Measurements from ENCODE around the gene UNC5B. TPM values are rescaled to one million over a fixed set of nuclear protein-coding genes. Genes with fewer than 3 reads are reported as not detected.

Gene UNC5B
- total RNA-seq, 1 experiment from 2014 or later: 22.0 TPM

GRCh38 chr10:71293446-71294084 is 81.2 kb downstream of the UNC5B start:
- Histone ChIP-seq H3K36me3 (ENCODE audit: control insufficient read depth in 1 of 2, insufficient read depth in 2 of 2, low read length in 2 of 2) (peaks cover 0 to 9% of the 10 kb centered on the region in 2 experiments; a peak in 2 of 4 replicates), H3K9me3 (ENCODE audit: control insufficient read depth in 1 of 2, insufficient read depth in 1 of 2, low read depth in 1 of 2, low read length in 2 of 2) (no peaks in the 10 kb centered on the region), H3K27me3 (ENCODE audit: insufficient read depth, low read length) (no peaks in the 10 kb centered on the region), H3K27ac (ENCODE audit: low read depth, low read length) (no peak overlapping the region), H2AFZ (ENCODE audit: low read depth, low read length, poor library complexity, severe bottlenecking) (no peak overlapping the region), H3K4me2 (ENCODE audit: low read length) (no peak overlapping the region), H3K9ac (ENCODE audit: low read length) (no peak overlapping the region), H3K4me1 (ENCODE audit: control insufficient read depth in 1 of 2, insufficient read depth in 2 of 2, low read length in 2 of 2) (no peaks in the 10 kb centered on the region), H3K9me2 (ENCODE audit: insufficient read depth) (no peaks in the 10 kb centered on the region), H3K4me3 (replicated peaks in 1 of 2; ENCODE audit: low read depth in 1 of 2, low read length in 2 of 2) (no peak overlapping the region), H4K20me1 (ENCODE audit: insufficient read depth) (no peaks in the 10 kb centered on the region), H3K79me2 (ENCODE audit: insufficient read depth, low read length) (no peaks in the 10 kb centered on the region)
- TF ChIP-seq CBX3 (IDR thresholded peaks at IDR 0.05; ENCODE audit: low read depth): no peak
- TF ChIP-seq CEBPB (IDR thresholded peaks at IDR 0.05; ENCODE audit: low read depth): no peak
- TF ChIP-seq TCF7L2 (IDR thresholded peaks at IDR 0.05; ENCODE audit: borderline replicate concordance, extremely low read depth, insufficient read depth, insufficient read length): no peak
- TF ChIP-seq EZH2 (IDR thresholded peaks at IDR 0.05): no peak
- no peak for TF ChIP-seq SP1 (IDR thresholded peaks at IDR 0.05; ENCODE audit: low read depth)
- no peak for TF ChIP-seq EGR1 (IDR thresholded peaks at IDR 0.05; ENCODE audit: low read depth)
- TF ChIP-seq, protein P1, sequence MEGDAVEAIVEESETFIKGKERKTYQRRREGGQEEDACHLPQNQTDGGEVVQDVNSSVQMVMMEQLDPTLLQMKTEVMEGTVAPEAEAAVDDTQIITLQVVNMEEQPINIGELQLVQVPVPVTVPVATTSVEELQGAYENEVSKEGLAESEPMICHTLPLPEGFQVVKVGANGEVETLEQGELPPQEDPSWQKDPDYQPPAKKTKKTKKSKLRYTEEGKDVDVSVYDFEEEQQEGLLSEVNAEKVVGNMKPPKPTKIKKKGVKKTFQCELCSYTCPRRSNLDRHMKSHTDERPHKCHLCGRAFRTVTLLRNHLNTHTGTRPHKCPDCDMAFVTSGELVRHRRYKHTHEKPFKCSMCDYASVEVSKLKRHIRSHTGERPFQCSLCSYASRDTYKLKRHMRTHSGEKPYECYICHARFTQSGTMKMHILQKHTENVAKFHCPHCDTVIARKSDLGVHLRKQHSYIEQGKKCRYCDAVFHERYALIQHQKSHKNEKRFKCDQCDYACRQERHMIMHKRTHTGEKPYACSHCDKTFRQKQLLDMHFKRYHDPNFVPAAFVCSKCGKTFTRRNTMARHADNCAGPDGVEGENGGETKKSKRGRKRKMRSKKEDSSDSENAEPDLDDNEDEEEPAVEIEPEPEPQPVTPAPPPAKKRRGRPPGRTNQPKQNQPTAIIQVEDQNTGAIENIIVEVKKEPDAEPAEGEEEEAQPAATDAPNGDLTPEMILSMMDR (IDR thresholded peaks at IDR 0.05 in 2 of 3, conservative IDR thresholded peaks at IDR 0.05 in 1 of 3; ENCODE audit: borderline replicate concordance in 1 of 3, insufficient read depth in 1 of 3, low read depth in 2 of 3, low read length in 2 of 3): no peak
- TF ChIP-seq ZBTB33 (IDR thresholded peaks at IDR 0.05; ENCODE audit: extremely low read depth, insufficient replicate concordance, low read length): no peak
- TF ChIP-seq, protein P2, sequence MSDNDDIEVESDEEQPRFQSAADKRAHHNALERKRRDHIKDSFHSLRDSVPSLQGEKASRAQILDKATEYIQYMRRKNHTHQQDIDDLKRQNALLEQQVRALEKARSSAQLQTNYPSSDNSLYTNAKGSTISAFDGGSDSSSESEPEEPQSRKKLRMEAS (IDR thresholded peaks at IDR 0.05): no peak
- TF ChIP-seq FOSL1 (IDR thresholded peaks at IDR 0.05; ENCODE audit: low read depth): no peak
- TF ChIP-seq, protein P3, sequence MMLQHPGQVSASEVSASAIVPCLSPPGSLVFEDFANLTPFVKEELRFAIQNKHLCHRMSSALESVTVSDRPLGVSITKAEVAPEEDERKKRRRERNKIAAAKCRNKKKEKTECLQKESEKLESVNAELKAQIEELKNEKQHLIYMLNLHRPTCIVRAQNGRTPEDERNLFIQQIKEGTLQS (IDR thresholded peaks at IDR 0.05): no peak
- TF ChIP-seq REST (IDR thresholded peaks at IDR 0.05; ENCODE audit: low read depth): no peak
- TF ChIP-seq ZNF274 (IDR thresholded peaks at IDR 0.05; ENCODE audit: low read depth, low read length): no peak
- no peak for TF ChIP-seq RAD21 (IDR thresholded peaks at IDR 0.05; ENCODE audit: low read depth)
- TF ChIP-seq SIN3A (IDR thresholded peaks at IDR 0.05; ENCODE audit: low read depth): no peak
- TF ChIP-seq POLR2AphosphoS5 (IDR thresholded peaks at IDR 0.05; ENCODE audit: low read depth, low read length): no peak
- intact Hi-C loops (cut with micrococcal nuclease): no loop called here
- POLR2A ChIA-PET: no interaction called here
- no peak for ATAC-seq
- BruUV-seq (replicated peaks): no TSS peak
- no peak for DNase-seq (ENCODE audit: low read depth, low spot score)
- RAD21 ChIA-PET (ENCODE audit: low non-redundant PET in 1 of 2, low total read pairs in 2 of 2, uncharacterized antibody in 2 of 2, unreplicated experiment in 2 of 2): no interaction called here
- CTCF ChIA-PET: interaction anchor here (1.8 to 2.0 kb wide), 2 partner anchors 9 to 24 kb away, joined by 5 to 6 read pairs; no protein-coding TSS in a partner anchor

Measured in HCT116 (cell line).